Thoracic aorta (tissue), 2 donors: Measurements from ENCODE around the gene NR1H4. TPM values are rescaled to one million over a fixed set of nuclear protein-coding genes. Genes with fewer than 3 reads are reported as not detected.

Source experiments
- ATAC-seq: fragments of 150-250 bp; one replicate; pipeline ENCODE4 v1.8.0; 2017; ENCODE audit warnings: low read depth; ENCODE audit not compliant: insufficient number of reproducible peaks, low FRiP score
- DNase-seq: peaks from one replicate; pipeline ENCODE4 v3.0.0-alpha.2; 2020; ENCODE audit warnings: low spot score
- H3K27ac ChIP-seq, 2 donors: fragments of 200-600 bp; sonication (generic); 1 replicate in 1 of 2; 2 replicates in 1 of 2; pipeline ENCODE4 v1.5.1; 2016; ENCODE audit warnings: mild to moderate bottlenecking in 2 of 2, moderate library complexity in 2 of 2
- H3K27me3 ChIP-seq: fragments of 200-600 bp; sonication (generic); replicated peaks from 2 replicates; pipeline ENCODE4 v1.6.0; 2016; ENCODE audit warnings: mild to moderate bottlenecking; ENCODE audit not compliant: insufficient read depth
- H3K36me3 ChIP-seq: fragments of 200-600 bp; sonication (generic); one replicate; pipeline ENCODE4 v1.5.1; 2016
- H3K4me1 ChIP-seq, 2 donors: fragments of 200-600 bp; sonication (generic); 1 replicate in 1 of 2; 2 replicates in 1 of 2; pipeline versions ENCODE4 v1.5.1 to v1.6.0; 2016; ENCODE audit warnings: low read depth in 2 of 2, mild to moderate bottlenecking in 1 of 2; ENCODE audit not compliant: control insufficient read depth in 1 of 2
- H3K4me3 ChIP-seq: fragments of 200-600 bp; sonication (generic); 2 replicates; pipeline ENCODE4 v1.5.1; 2016; ENCODE audit warnings: mild to moderate bottlenecking
- H3K9me3 ChIP-seq: fragments of 200-600 bp; sonication (generic); 2 replicates; pipeline ENCODE4 v1.5.1; 2016
- CTCF ChIP-seq: fragments of 200-600 bp; sonication (generic); IDR thresholded peaks from one replicate; pipeline ENCODE4 v1.5.1; 2019; ENCODE audit warnings: antibody characterized with exemption
- total RNA-seq, 2 donors: library from RNA; depleted of rRNA; stranded (reverse); fragments of >200 nt; gene quantifications; one replicate each; pipeline versions ENCODE4 v1.1.0 to v1.2.3, GENCODE V29; 2016

NR1H4 gene
- total RNA-seq, 2 donors from 2014 or later: 1.9 TPM; not detected in 1

- Histone ChIP-seq H3K9me3 (no peaks in the 10 kb centered on the region), H3K4me1 (no peaks in the 10 kb centered on the region), H3K4me3 (no peak overlapping the region), H3K27me3 (no peaks in the 10 kb centered on the region), H3K36me3 (no peaks in the 10 kb centered on the region), H3K27ac (no peak overlapping the region)
- ATAC-seq (no peak), DNase-seq (no peak)
- TF ChIP-seq CTCF: no peak
These were observed 37.7 kb upstream of the NR1H4 start for GRCh38 chr12:100435957-100436356.

- no peaks in the 10 kb centered on the region for H3K36me3 ChIP-seq
- no peak overlapping the region for H3K27ac ChIP-seq
- no peaks in the 10 kb centered on the region for H3K27me3 ChIP-seq
- DNase-seq: no peak
- no peaks in the 10 kb centered on the region for H3K4me1 ChIP-seq
- no peak for ATAC-seq
- no peak overlapping the region for H3K4me3 ChIP-seq
- no peaks in the 10 kb centered on the region for H3K9me3 ChIP-seq
- no peak for TF ChIP-seq CTCF
These were observed 36.4 kb upstream of the NR1H4 start for GRCh38 chr12:100437038-100437841.

GRCh38 chr12:100439797-100440196 lies 33.9 kb upstream of the NR1H4 start:
- Histone ChIP-seq H3K36me3 (no peaks in the 10 kb centered on the region), H3K9me3 (no peaks in the 10 kb centered on the region), H3K4me3 (no peak overlapping the region), H3K27me3 (no peaks in the 10 kb centered on the region), H3K27ac (no peak overlapping the region), H3K4me1 (no peaks in the 10 kb centered on the region)
- ATAC-seq (no peak), DNase-seq (no peak)
- TF ChIP-seq CTCF: no peak

- TF ChIP-seq CTCF: no peak
- no peak for DNase-seq
- no peak overlapping the region for H3K4me3 ChIP-seq
- no peaks in the 10 kb centered on the region for H3K4me1 ChIP-seq
- no peak for ATAC-seq
- H3K9me3 ChIP-seq: no peaks in the 10 kb centered on the region
- H3K27ac ChIP-seq: no peak overlapping the region
- H3K36me3 ChIP-seq: no peaks in the 10 kb centered on the region
- no peaks in the 10 kb centered on the region for H3K27me3 ChIP-seq
These were observed 31.3 kb upstream of the NR1H4 start for GRCh38 chr12:100442403-100442802.

- DNase-seq: no peak
- no peaks in the 10 kb centered on the region for H3K36me3 ChIP-seq
- H3K4me1 ChIP-seq: no peaks in the 10 kb centered on the region
- H3K27me3 ChIP-seq: no peaks in the 10 kb centered on the region
- ATAC-seq: no peak
- no peak overlapping the region for H3K27ac ChIP-seq
- H3K9me3 ChIP-seq: no peaks in the 10 kb centered on the region
- H3K4me3 ChIP-seq: no peak overlapping the region
- TF ChIP-seq CTCF: no peak
These were observed 30.2 kb upstream of the NR1H4 start for GRCh38 chr12:100443434-100443833.
